ENCODE measurements around the gene FAAH.

- TF ChIP-seq, protein P1, sequence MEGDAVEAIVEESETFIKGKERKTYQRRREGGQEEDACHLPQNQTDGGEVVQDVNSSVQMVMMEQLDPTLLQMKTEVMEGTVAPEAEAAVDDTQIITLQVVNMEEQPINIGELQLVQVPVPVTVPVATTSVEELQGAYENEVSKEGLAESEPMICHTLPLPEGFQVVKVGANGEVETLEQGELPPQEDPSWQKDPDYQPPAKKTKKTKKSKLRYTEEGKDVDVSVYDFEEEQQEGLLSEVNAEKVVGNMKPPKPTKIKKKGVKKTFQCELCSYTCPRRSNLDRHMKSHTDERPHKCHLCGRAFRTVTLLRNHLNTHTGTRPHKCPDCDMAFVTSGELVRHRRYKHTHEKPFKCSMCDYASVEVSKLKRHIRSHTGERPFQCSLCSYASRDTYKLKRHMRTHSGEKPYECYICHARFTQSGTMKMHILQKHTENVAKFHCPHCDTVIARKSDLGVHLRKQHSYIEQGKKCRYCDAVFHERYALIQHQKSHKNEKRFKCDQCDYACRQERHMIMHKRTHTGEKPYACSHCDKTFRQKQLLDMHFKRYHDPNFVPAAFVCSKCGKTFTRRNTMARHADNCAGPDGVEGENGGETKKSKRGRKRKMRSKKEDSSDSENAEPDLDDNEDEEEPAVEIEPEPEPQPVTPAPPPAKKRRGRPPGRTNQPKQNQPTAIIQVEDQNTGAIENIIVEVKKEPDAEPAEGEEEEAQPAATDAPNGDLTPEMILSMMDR (IDR thresholded peaks at IDR 0.05), result no peak
- no peak for TF ChIP-seq POLR2A (IDR thresholded peaks at IDR 0.05)
- no peak for TF ChIP-seq EP300 (IDR thresholded peaks at IDR 0.05)
- no peak for TF ChIP-seq POLR2AphosphoS5 (IDR thresholded peaks at IDR 0.05)
These were observed 30.6 kb downstream of the FAAH start for GRCh38 chr1:46424730-46425129.
